Small intestine (tissue), 7 donors: ENCODE data around the gene TIGD3. TPM values are rescaled to one million over a fixed set of nuclear protein-coding genes. Genes with fewer than 3 reads are reported as not detected.
A peak's percentile ranks its signal among the peaks of the same experiment; 100 is the strongest.

ENCODE experiments used
- DNase-seq, 2 donors: peaks; one replicate each; pipeline versions ENCODE4 v3.0.0 to v3.0.0-alpha.2; 2013
- FAIRE-seq: peaks from 2 replicates; lab custom pipeline; 2012; peaks lifted over from hg19 to GRCh38; lab: Jason Lieb, UNC
- H3K27ac ChIP-seq, 3 donors: one replicate each; pipeline ENCODE4 v1.5.1; 2013; ENCODE audit warnings: low read length in 2 of 3, mild to moderate bottlenecking in 2 of 3, control low read depth in 1 of 3, inconsistent platforms in 1 of 3, low read depth in 1 of 3, moderate library complexity in 1 of 3
- H3K27me3 ChIP-seq, 3 donors: one replicate each; pipeline ENCODE4 v1.6.1; 2013; ENCODE audit warnings: low read length in 3 of 3, inconsistent platforms in 1 of 3; ENCODE audit not compliant: control insufficient read depth in 3 of 3, insufficient read depth in 3 of 3
- H3K36me3 ChIP-seq, 3 donors: one replicate each; pipeline ENCODE4 v1.6.1; 2013; ENCODE audit warnings: low read length in 3 of 3, inconsistent platforms in 1 of 3, low read depth in 1 of 3, mild to moderate bottlenecking in 1 of 3, moderate library complexity in 1 of 3; ENCODE audit not compliant: control insufficient read depth in 3 of 3, insufficient read depth in 2 of 3
- H3K4me1 ChIP-seq, 3 donors: one replicate each; pipeline ENCODE4 v1.6.1; 2013; ENCODE audit warnings: low read length in 2 of 3, inconsistent platforms in 1 of 3, low read depth in 1 of 3, mild to moderate bottlenecking in 1 of 3, moderate library complexity in 1 of 3; ENCODE audit not compliant: control insufficient read depth in 3 of 3, insufficient read depth in 2 of 3
- H3K4me3 ChIP-seq, 3 donors: one replicate each; pipeline ENCODE4 v1.5.1; 2013; ENCODE audit warnings: low read length in 3 of 3, control low read depth in 1 of 3, inconsistent platforms in 1 of 3, low read depth in 1 of 3, mild to moderate bottlenecking in 1 of 3, moderate library complexity in 1 of 3
- H3K9me3 ChIP-seq, 2 donors: one replicate each; pipeline ENCODE4 v1.6.1; 2013; ENCODE audit warnings: low read depth in 1 of 2, low read length in 1 of 2; ENCODE audit not compliant: control insufficient read depth in 2 of 2, insufficient read depth in 1 of 2
- WGBS, 3 donors: extraction: QIAGEN DNeasy Blood & Tissue Kit; methylation state at CpG; one replicate each; pipeline ENCODE4 v1.1.7; 2013; 5-methylcytosine and 5-hydroxymethylcytosine counted together
- polyA plus RNA-seq, 4 donors: library from polyadenylated mRNA; stranded (reverse) in 3 of 4; unstranded in 1 of 4; fragments of 200-250 nt in 3 of 4; fragments of 120-200 nt in 1 of 4; gene quantifications; one replicate each; pipeline versions ENCODE4 v1.2.1 to v1.2.3, GENCODE V29; 2013
- donor health status: healthy with polysubstance abuse.
- donor health status: control.
- donor health status: control.
- donor health status: Bipolar disorder and iron deficiency.
- donor health status: healthy.

TIGD3 gene
- polyA plus RNA-seq, 4 donors: 2.1 to 9.4 (median 3.8) TPM

DNA sequence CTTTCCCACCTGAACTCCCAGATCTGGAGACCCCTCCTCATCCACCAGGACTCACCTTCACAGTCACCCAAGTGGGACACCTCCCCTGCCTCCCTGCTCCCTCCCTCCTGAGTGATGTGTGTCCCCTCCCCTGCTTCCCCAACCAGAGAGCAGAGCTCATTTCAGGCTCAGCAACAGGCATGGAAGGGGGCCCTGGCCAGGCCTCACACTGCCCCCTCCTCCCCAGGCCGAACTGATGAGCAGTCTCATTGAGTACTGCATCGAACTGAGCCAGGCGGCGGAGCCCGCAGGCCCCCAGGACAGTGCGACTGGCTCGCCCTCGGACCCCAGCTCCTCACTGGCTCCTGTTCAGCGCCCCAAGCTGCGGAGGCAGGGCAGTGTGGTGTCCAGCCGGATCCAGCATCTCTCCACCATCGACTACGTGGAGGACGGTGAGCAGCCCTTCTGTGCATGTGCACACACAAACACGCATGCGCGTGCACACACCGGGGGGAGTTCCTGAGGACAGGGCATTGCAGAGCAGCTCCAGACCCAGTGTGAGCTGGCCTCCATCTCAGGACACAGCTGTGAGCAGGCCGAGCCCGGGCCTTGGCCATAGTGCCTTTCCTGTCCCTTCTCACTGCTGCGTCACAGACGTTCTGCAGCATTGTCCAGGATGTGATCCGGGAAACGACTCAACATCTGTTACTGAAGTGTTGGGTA lies 50.2 kb downstream of the TIGD3 start:
- Histone ChIP-seq H3K36me3 (peaks cover 14 to 82% (median 21%) of the 10 kb centered on the region in 3 donors), H3K27ac (peak overlapping the region in 1 of 3 donors; percentile 90), H3K27me3 (no peaks in the 10 kb centered on the region), H3K4me1 (peaks cover 0 to 29% (median 7%) of the 10 kb centered on the region in 3 donors), H3K9me3 (no peaks in the 10 kb centered on the region), H3K4me3 (no peak overlapping the region)
- WGBS, 3 donors: 90 to 94% (median 94%) methylated on average over 22 to 24 of the region's 24 CpGs
- FAIRE-seq (no peak), DNase-seq (no peak)

Other genes starting within 250 kb of the TIGD3 start
- 10 to 100 TPM; 21.1 to 64.6 (median 40.3) TPM for gene TM7SF2, start 242.9 kb upstream of the TIGD3 start, polyA plus RNA-seq
- gene ZNHIT2, start 237.1 kb upstream of the TIGD3 start, polyA plus RNA-seq: 10 to 100 TPM in 3 of 4 donors, 1 to 10 TPM in 1; 7.7 to 13.6 (median 13.0) TPM
- gene FAU, start 232.6 kb upstream of the TIGD3 start, polyA plus RNA-seq: 1,000 to 10,000 TPM in 2 of 4 donors, 100 to 1,000 TPM in 2; 960 to 1,177 (median 1,066) TPM
- gene MRPL49, start 232.4 kb upstream of the TIGD3 start, polyA plus RNA-seq: 10 to 100 TPM; 35.2 to 65.7 (median 50.6) TPM
- gene SYVN1, start 220.2 kb upstream of the TIGD3 start, polyA plus RNA-seq: 10 to 100 TPM; 10.5 to 34.4 (median 19.5) TPM
- under 1 TPM in 1 of 4 donors, not detected in 3; 0.13 TPM for gene SPDYC, start 184.5 kb upstream of the TIGD3 start, polyA plus RNA-seq
- 100 to 1,000 TPM; 107 to 218 (median 205) TPM for gene CAPN1, start 172.8 kb upstream of the TIGD3 start, polyA plus RNA-seq
- 10 to 100 TPM in 2 of 4 donors, 1 to 10 TPM in 2; 1.3 to 14.8 (median 9.1) TPM for gene POLA2, start 92.8 kb upstream of the TIGD3 start, polyA plus RNA-seq
- gene CDC42EP2, start 39.9 kb upstream of the TIGD3 start, polyA plus RNA-seq: 10 to 100 TPM; 10.4 to 39.4 (median 25.7) TPM
- gene DPF2, start 20.9 kb upstream of the TIGD3 start, polyA plus RNA-seq: 10 to 100 TPM; 12.5 to 45.0 (median 20.1) TPM
- gene SLC25A45, start 27.9 kb downstream of the TIGD3 start, polyA plus RNA-seq: 10 to 100 TPM; 13.9 to 35.4 (median 22.1) TPM
- 10 to 100 TPM; 24.4 to 31.1 (median 26.9) TPM for gene FRMD8, start 31.9 kb downstream of the TIGD3 start, polyA plus RNA-seq
- 1,000 to 10,000 TPM in 2 of 4 donors, 100 to 1,000 TPM in 2; 256 to 3,420 (median 1,041) TPM for gene NEAT1, start 68.0 kb downstream of the TIGD3 start, polyA plus RNA-seq
- gene MALAT1, start 144.3 kb downstream of the TIGD3 start, polyA plus RNA-seq: 100 to 1,000 TPM; 155 to 454 (median 226) TPM
- gene SCYL1, start 170.3 kb downstream of the TIGD3 start, polyA plus RNA-seq: 10 to 100 TPM; 46.7 to 76.9 (median 61.0) TPM
- 10 to 100 TPM in 3 of 4 donors, 1 to 10 TPM in 1; 6.5 to 77.6 (median 21.3) TPM for gene LTBP3, start 203.6 kb downstream of the TIGD3 start, polyA plus RNA-seq
- gene ZNRD2, start 215.7 kb downstream of the TIGD3 start, polyA plus RNA-seq: 10 to 100 TPM; 27.7 to 49.2 (median 35.0) TPM
- 10 to 100 TPM; 15.9 to 39.2 (median 33.4) TPM for gene FAM89B, start 217.8 kb downstream of the TIGD3 start, polyA plus RNA-seq
- gene EHBP1L1, start 221.3 kb downstream of the TIGD3 start, polyA plus RNA-seq: 100 to 1,000 TPM in 1 of 4 donors, 10 to 100 TPM in 3; 36.1 to 131 (median 62.4) TPM
- gene KCNK7, start 241.0 kb downstream of the TIGD3 start, polyA plus RNA-seq: 10 to 100 TPM in 1 of 4 donors, under 1 TPM in 2, not detected in 1; 0.84 to 31.1 (median 0.89) TPM